ENCODE measurements around the gene ZNF587B.
"Not testable (repeated sequence)": the region's sequence is repeated elsewhere in the genome, so short reads cannot be mapped to it uniquely, and the experiment has no call there.

The ZNF587B gene

GRCh38 chr19:57830071-57830602, at the start of gene ZNF587B:
Gene ZNF587B, plus strand, starts transcription at chr19:57830299. Its CDS starts 230 bp downstream, at chr19:57830529.
- DNase-seq (ENCODE audit: low read depth in 2 of 3, low spot score in 2 of 3): no peak

DNA sequence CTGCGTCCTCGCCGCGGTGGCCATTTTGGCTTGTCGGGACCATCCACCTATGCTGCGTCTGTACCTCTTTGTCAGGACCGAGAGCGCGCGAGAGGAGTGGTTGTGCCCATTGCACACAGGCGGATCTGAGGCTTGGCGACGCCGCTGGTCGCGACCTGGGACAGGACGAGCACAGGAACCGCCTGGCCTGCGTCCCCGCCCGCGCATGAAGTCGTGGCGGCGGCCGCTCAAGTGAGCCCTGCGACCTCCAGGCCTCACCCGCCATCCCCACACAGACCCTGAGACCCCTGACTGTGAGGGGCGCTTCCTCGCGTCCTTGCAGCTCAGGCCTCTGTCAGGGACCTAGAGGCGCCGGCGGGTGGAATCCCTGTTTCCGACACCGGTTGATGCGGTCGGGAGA, 43.8 kb upstream of the ZNF587B start:
- no peak for DNase-seq (ENCODE audit: low read depth in 2 of 3, low spot score in 2 of 3)

GRCh38 chr19:57786906-57787305, 43.2 kb upstream of the ZNF587B start:
- no peak for DNase-seq (ENCODE audit: low read depth in 2 of 3, low spot score in 2 of 3)

- no peak for DNase-seq (ENCODE audit: low read depth in 2 of 3, low spot score in 2 of 3)
These were observed 41.9 kb upstream of the ZNF587B start for GRCh38 chr19:57788114-57788692.

DNA sequence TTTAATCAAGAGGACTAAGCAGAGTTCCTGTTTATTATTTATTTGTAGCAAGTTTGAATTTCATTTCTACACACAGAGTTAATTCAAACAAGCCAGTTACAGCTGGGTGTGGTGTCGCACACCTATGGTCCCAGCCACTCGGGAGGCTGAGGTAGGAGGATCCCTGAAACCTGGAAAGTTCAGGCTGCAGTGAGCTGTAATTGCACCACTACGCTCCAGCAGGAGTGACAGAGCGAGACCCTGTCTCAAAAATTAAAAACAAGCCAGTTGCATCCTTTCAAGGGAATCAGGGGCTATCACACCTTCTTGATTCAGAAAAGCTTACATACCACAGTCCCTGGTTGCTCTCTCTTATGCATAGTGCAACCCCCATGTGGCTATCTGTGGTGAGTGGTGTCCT, 40.8 kb upstream of the ZNF587B start:
- no peak for DNase-seq (ENCODE audit: low read depth in 2 of 3, low spot score in 2 of 3)

DNA sequence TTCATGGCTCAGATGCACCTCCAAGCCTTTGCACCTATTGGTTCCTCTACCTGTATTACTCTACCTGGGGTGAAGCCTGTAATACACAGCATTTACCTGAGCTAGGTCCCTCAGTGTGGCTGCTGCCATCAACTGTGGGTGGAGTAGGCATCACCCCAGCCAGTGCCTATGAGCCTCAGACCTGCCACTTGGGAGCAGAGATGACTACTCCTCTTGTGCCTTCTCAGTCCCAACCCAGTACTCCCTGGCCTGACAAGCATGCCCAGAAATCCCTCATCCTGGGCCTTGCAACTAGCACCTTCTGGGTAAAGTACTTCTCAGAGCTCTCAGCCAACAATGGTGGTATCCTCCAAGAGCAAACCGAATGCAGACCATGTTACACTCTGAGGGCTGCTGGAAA, 33.5 kb upstream of the ZNF587B start:
- not testable (repeated sequence) for DNase-seq (ENCODE audit: low read depth in 2 of 3, low spot score in 2 of 3)

- no peak for DNase-seq (ENCODE audit: low read depth in 2 of 3, low spot score in 2 of 3)
These were observed 29.4 kb upstream of the ZNF587B start for GRCh38 chr19:57800696-57801095.

GRCh38 chr19:57802269-57802668, 27.8 kb upstream of the ZNF587B start:
- DNase-seq (ENCODE audit: low read depth in 2 of 3, low spot score in 2 of 3): no peak

DNA sequence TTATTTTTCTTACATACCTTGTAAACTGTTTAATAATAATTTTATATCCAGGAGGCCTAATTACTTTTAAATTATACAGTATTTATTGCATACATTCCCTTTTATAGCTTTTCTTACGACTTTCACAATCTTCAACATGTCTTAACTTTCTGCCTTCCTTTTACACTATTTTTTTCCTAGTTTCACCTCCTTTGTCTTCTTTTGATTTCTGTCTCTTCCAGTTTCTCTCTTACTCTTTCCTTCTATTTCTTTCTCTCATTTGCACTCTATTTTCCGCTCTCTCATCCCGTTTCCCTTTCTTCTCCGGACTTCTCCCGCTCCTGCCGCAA, 26.9 kb upstream of the ZNF587B start:
- DNase-seq (ENCODE audit: low read depth in 2 of 3, low spot score in 2 of 3): no peak

GRCh38 chr19:57803594-57804325, 26.3 kb upstream of the ZNF587B start:
- no peak for DNase-seq (ENCODE audit: low read depth in 2 of 3, low spot score in 2 of 3)

DNA sequence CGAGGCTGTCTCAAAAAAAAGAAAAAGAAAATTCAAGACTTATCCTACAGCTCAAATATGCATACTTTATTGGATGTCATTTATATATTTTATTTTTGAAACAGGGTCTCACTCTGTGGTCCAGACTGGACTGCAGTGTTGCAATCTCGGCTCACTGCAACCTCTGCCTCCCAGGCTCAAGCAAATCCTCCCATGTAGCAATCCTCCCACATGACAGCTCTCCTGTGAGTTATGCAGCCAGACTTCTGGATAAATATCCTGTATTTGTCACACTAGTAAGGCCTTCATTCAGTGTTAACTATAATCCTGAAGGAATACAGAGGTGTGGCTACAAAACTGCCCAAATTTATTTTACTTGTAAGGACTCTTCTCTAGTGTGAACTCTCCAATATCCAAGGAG, 22.6 kb upstream of the ZNF587B start:
- DNase-seq (ENCODE audit: low read depth in 2 of 3, low spot score in 2 of 3): no peak

DNA sequence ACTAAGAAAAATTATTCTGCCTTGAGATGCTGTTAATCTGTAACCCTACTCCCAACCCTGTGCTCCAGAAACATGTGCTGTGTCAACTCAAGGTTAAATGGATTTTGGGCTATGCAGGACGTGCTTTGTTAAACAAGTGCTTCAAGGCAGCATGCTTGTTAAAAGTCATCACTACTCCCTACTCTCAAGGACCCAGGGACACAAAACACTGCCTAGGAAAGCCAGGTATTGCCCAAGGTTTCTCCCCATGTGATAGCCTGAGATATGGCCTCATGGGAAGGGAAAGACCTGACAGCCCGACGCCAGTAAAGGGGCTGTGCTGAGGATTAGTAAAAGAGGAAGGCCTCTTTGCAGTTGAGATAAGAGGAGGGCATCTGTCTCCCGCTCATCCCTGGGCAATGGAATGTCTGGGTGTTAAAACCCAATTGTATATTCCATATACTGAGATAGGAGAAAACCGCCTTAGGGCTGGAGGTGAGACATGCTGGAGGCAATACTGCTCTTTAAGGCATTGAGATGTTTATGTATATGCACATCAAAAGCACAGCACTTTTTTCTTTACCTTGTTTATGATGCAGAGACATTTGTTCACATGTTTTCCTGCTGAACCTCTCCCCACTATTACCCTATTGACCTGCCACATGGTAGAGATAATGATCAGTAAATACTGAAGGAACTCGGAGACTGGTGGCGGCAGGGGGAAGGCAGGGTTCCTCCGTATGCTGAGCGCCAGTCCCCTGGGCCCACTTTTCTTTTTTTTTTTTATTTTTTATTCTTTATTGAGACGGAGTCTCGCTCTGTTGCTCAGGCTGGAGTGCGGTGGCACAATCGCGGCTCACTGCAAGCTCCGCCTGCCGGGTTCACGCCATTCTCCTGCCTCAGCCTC, 19.4 kb upstream of the ZNF587B start:
- not testable (repeated sequence) for DNase-seq (ENCODE audit: low read depth in 2 of 3, low spot score in 2 of 3)

- no peak for DNase-seq (ENCODE audit: low read depth in 2 of 3, low spot score in 2 of 3)
These were observed 17.9 kb upstream of the ZNF587B start for GRCh38 chr19:57812226-57812625.

DNA sequence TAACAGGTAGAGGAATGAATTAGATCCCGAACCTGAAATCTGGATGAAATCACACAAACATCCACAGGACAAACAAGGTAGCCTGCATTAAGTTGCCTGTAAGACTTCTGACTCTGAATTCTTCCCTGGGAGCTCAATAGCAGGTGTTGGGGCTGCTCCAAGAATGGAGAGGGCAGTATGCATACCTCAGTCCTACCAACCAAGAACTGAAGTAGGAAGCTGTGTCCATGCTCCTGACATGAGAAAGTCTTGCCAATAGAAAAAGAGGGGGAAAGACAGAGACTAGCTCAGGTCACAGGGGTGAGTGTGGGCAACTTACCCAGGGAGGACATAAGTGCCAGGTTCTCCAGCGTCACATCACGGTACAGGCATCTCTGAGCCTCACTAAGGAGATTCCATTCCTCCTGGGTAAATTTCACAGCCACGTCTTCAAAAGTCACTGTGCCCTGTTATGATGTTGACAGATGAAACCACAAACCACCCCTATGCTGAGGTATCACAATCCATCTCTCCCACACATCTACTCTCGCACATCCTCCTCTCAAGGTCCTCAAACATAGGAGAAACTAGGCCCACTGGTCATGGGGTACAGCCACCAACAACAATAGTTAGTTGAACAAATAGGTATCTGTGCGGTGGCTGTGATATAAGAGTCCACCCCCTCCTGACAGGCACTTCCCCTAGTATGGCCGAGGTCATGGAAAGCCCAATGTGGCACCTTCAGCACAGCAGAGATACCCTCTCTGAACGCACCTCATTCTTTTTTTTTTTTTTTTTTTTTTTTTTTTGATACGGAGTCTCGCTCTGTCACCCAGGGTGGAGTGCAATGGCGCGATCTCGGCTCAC, 16.9 kb upstream of the ZNF587B start:
- not testable (repeated sequence) for DNase-seq (ENCODE audit: low read depth in 2 of 3, low spot score in 2 of 3)

GRCh38 chr19:57813919-57814504, 16.1 kb upstream of the ZNF587B start:
- no peak for DNase-seq (ENCODE audit: low read depth in 2 of 3, low spot score in 2 of 3)

GRCh38 chr19:57814505-57815246, 15.4 kb upstream of the ZNF587B start, which contains the start of gene ZNF552:
Gene ZNF552, minus strand, starts transcription at chr19:57814913. Its CDS starts 170 bp downstream, at chr19:57814743.
- peak; percentile 26 to 38 (median 35) for DNase-seq (ENCODE audit: low read depth in 2 of 3, low spot score in 2 of 3)

DNA sequence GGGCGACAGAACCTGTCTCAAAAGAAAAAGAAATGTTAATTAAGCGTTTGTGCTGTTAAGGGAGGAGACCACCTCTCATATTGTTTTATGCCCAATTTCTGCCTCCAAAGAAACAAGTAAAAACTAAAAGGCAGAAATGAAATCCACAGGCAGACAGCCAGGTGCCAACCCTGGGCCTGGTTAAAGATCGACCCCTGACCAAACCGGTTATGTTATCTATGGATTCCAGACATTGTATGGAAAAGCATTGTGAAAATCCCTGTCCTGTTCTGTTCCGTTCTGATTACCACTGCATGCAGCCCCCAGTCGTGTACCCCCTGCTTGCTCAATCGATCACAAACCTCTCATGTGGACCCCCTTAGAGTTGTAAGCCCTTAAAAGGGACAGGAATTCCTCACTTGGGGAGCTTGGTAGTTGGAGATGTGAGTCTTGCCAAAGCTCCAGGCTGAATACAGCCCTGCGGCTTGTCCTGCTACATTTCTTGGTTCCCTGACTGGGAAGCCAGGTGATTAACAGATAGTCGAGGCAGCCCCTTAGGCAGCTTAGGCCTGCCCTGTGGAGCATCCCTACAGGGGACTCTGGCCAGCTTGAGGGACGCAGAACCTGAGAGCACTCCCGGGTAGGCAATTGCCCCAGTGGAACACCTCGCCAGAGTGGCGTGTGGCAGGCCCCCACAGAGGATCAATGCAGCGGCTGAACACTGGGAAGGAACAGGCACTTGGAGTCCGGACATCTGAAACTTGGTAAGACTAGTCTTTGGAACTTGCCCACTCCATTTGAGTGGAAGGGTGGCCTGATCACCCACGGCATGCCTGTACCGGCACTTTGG, 14.6 kb upstream of the ZNF587B start:
- DNase-seq (ENCODE audit: low read depth in 2 of 3, low spot score in 2 of 3): no peak

DNA sequence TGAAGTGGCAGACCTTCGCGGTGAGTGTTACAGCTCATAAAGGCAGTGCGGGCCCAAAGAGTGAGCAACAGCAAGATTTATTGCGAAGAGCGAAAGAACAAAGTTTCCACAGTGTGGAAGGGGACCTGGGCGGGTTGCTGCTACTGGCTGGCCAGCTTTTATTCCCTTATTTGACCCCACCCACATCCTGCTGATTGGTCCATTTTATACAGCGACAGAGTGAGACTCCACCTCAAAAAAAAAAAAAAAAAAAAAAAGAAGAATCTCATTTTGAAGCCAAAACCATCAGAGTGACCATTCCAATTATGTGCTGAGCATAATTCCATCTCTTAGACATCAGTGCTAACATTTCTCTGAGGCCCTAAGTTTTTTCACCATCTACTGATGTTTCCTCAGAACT, 13.4 kb upstream of the ZNF587B start:
- DNase-seq (ENCODE audit: low read depth in 2 of 3, low spot score in 2 of 3): no peak

DNA sequence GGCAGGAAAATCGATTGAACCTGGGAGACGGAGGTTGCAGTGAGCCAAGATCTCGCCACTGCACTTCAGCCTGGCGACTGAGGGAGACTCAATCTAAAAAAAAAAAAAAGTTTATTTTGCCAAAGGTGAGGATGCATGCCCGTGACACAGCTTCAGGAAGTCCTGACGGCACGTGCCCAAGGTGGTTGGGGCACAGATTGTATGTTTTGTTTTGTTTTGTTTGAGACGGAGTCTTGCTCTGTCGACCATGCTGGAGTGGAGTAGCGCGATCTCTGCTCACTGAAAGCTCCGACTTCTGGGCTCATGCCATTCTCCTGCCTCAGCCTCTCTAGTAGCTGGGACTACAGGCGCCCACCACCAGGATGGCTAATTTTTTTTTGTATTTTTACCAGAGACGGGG, 12.1 kb upstream of the ZNF587B start:
- DNase-seq (ENCODE audit: low read depth in 2 of 3, low spot score in 2 of 3): no peak
